K562 (cell line): Measurements from ENCODE around the gene MAP2K6. TPM values are rescaled to one million over a fixed set of nuclear protein-coding genes. Genes with fewer than 3 reads are reported as not detected.

Source experiments
- GTF2E2 ChIP-seq: fragments of 200-800 bp; sonication (Bioruptor generic); IDR thresholded peaks from 2 replicates; pipeline ENCODE4 v1.6.1; 2016; ENCODE audit warnings: missing genetic modification characterization, missing compliant biosample characterization
- REST ChIP-seq, 2 experiments: fragments of 450-650 bp; formaldehyde crosslinking in 1 of 2; IDR thresholded peaks; 2 replicates each; pipeline versions ENCODE4 v1.4.0 to v1.6.1; 2014 to 2020; ENCODE audit warnings: mild to moderate bottlenecking in 2 of 2, borderline replicate concordance in 1 of 2, low read depth in 1 of 2
- UBTF ChIP-seq, 2 experiments: IDR thresholded peaks; 2 replicates each; pipeline ENCODE4 v1.6.1; 2012; ENCODE audit warnings: improper control_type of control experiment in 2 of 2, low read depth in 2 of 2, low read length in 2 of 2, borderline replicate concordance in 1 of 2
- polyA plus RNA-seq, 8 experiments: library from polyadenylated mRNA; depleted of rRNA in 4 of 8; stranded (reverse) in 5 of 8; unstranded in 3 of 8; fragments of >200 nt; fragmentation: Nextera tagmentation in 2 of 8; fragmentation: Illumina TruSeq in 1 of 8; extraction: Ambion mirVana in 2 of 8; extraction: Trizol in 1 of 8; gene quantifications; 2 replicates each; pipeline versions ENCODE4 v1.2.1 to v1.2.3, GENCODE V29; 2011 to 2014; ENCODE audit warnings: inconsistent platforms in 1 of 8, missing spikeins in 1 of 8
- total RNA-seq, 7 experiments: library from RNA; depleted of rRNA in 6 of 7; stranded (reverse); fragments of >200 nt in 6 of 7; fragmentation: Illumina TruSeq in 2 of 7; extraction: Trizol in 2 of 7; gene quantifications; 2 replicates each; pipeline versions ENCODE4 v1.2.1 to v1.2.3, GENCODE V29; 2011 to 2021; ENCODE audit warnings: low replicate concordance in 1 of 7

Gene MAP2K6
- total and polyA plus RNA-seq, 9 of the 15 experiments (the other 6 are each of a cell fraction or from before 2014, with no cell fraction given) = 0.07 to 0.13 TPM; not detected in 7

GRCh38 chr17:69427486-69428197, 13.1 kb downstream of the MAP2K6 start (continued):
- no peak for TF ChIP-seq UBTF (IDR thresholded peaks at IDR 0.05; ENCODE audit: borderline replicate concordance in 1 of 2, low read depth in 2 of 2, low read length in 2 of 2)
- TF ChIP-seq GTF2E2 = no peak
- no peak for TF ChIP-seq REST (IDR thresholded peaks at IDR 0.05; ENCODE audit: borderline replicate concordance)
- TF ChIP-seq REST (CRISPR knock-in tag; IDR thresholded peaks at IDR 0.05; ENCODE audit: low read depth) = no peak
